Regular cardiac myocyte (primary cell): ENCODE results near the gene OR1D2. TPM values are rescaled to one million over a fixed set of nuclear protein-coding genes. Genes with fewer than 3 reads are reported as not detected.

Experiments
- total RNA-seq: library from RNA; depleted of rRNA; stranded (reverse); fragments of >200 nt; gene quantifications from 2 replicates; pipeline ENCODE4 v1.2.3, GENCODE V29; 2014

Gene OR1D2, protein sequence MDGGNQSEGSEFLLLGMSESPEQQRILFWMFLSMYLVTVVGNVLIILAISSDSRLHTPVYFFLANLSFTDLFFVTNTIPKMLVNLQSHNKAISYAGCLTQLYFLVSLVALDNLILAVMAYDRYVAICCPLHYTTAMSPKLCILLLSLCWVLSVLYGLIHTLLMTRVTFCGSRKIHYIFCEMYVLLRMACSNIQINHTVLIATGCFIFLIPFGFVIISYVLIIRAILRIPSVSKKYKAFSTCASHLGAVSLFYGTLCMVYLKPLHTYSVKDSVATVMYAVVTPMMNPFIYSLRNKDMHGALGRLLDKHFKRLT
- not detected in 2 replicates for total RNA-seq

DNA sequence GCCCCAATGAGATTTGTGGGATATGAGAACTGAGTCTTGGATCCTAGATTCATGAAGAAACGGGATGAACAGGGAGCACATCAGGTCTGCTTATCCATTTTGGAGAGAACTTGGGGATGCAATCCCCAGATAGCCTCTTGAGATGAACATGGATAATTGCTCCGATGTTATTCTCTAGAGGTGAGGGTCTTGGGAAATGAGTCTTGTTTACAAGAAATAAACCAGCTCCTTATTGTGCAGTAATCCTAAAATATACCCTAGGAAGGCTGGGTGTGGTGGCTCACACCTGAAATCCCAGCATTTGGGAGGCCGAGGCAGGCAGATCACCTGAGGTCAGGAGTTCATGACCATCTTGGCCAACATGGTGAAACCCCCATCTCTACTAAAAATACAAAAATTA lies at the start of gene OR1D2:
TSS of gene OR1D2 (minus strand) at position 101 of the 400 bp plus-strand sequence. CDS start 11,426 bp downstream, outside the sequence.

DNA sequence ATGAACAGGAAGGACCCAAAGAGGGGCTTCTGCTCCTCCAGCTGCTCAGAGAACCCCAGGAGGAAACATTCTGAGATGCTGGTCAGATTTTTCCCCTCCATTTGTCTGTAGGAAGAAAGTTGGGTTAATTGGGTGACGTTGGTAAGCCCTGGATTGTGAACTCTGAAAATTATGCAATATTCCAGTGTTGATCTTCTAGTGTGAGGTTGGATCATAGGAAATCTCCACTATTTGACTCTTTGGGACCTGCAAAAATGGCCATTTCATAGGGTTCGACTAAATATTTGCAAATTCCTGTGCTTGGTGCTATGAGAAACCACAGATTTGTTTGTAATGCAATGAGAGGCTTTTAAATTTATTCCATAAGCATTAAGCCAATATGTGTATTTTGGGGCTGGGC lies 23.2 kb upstream of the OR1D2 start, which contains the start of gene OR1G1:
TSS of gene OR1G1 (minus strand) at position 101 of the 400 bp plus-strand sequence. CDS start at position 101, 0 bp downstream.

DNA sequence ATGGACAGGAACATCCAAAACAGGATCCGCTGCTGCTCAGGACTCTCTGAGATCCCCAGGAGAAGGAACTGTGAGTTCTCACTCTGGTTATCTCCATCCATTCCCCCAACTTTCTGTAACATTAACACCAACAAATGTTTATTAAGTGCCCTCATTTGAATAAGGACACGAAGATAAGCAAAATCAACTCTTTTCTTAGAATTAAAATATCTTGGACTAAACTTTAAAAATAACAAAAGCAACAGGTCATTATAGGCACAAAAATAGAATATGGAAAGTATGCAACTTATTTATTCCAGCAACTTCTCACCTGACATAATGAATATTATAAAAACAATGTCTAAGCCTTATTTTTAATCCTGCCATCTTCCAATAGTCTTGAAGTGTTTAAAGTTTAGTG lies 40.7 kb downstream of the OR1D2 start, which contains the start of gene OR1D5:
TSS of gene OR1D5 (minus strand) at position 101 of the 400 bp plus-strand sequence. CDS start at position 101, 0 bp downstream.

Other genes with a start within 250 kb of the OR1D2 start
- not detected in 2 replicates for gene OR1D5, start 40.8 kb downstream of the OR1D2 start, total RNA-seq
- gene OR1G1, start 23.1 kb upstream of the OR1D2 start, total RNA-seq: not detected in 2 replicates
- gene OR1A2, start 93.1 kb upstream of the OR1D2 start, total RNA-seq: not detected in 2 replicates
- gene OR1A1, start 103.2 kb upstream of the OR1D2 start, total RNA-seq: not detected in 2 replicates
- under 0.01 TPM in 2 replicates for gene OR3A1, start 193.9 kb upstream of the OR1D2 start, total RNA-seq